Trophoblast cell (in vitro differentiated cells and primary cell): ENCODE measurements around the gene CEBPG.

ENCODE experiments used
- DNase-seq, 2 donors: peaks; one replicate each; pipeline ENCODE4 v3.0.0-alpha.2; 2016
- H2AFZ ChIP-seq: 2 replicates; pipeline ENCODE4 v1.6.1; 2013; ENCODE audit warnings: low read length, moderate library complexity, mild to moderate bottlenecking; ENCODE audit not compliant: insufficient read depth, poor library complexity
- H2AK5ac ChIP-seq: 2 replicates; pipeline ENCODE4 v1.6.1; 2013; ENCODE audit warnings: mild to moderate bottlenecking, low read length
- H2BK120ac ChIP-seq: 2 replicates; pipeline ENCODE4 v1.6.1; 2013; ENCODE audit warnings: low read length, mild to moderate bottlenecking, moderate library complexity; ENCODE audit not compliant: insufficient read depth, poor library complexity
- H2BK12ac ChIP-seq: 2 replicates; pipeline ENCODE4 v1.6.1; 2013; ENCODE audit warnings: mild to moderate bottlenecking, low read length, moderate library complexity
- H2BK5ac ChIP-seq: 2 replicates; pipeline ENCODE4 v1.6.1; 2013; ENCODE audit warnings: low read length, low read depth, moderate library complexity, mild to moderate bottlenecking; ENCODE audit not compliant: poor library complexity
- H3K14ac ChIP-seq: 2 replicates; pipeline ENCODE4 v1.6.1; 2013; ENCODE audit warnings: mild to moderate bottlenecking, low read length
- H3K18ac ChIP-seq: 2 replicates; pipeline ENCODE4 v1.6.1; 2013; ENCODE audit warnings: mild to moderate bottlenecking, low read length
- H3K23ac ChIP-seq: 2 replicates; pipeline ENCODE4 v1.6.1; 2013; ENCODE audit warnings: low read length
- H3K27ac ChIP-seq: 2 replicates; pipeline ENCODE4 v1.5.1; 2013; ENCODE audit warnings: low read depth, mild to moderate bottlenecking, inconsistent platforms, low read length, moderate library complexity
- H3K27me3 ChIP-seq: 2 replicates; pipeline ENCODE4 v1.6.1; 2013; ENCODE audit warnings: inconsistent platforms, mild to moderate bottlenecking, low read length, moderate library complexity; ENCODE audit not compliant: insufficient read depth
- H3K36me3 ChIP-seq, 2 experiments: 1 replicate in 1 of 2; 2 replicates in 1 of 2; pipeline ENCODE4 v1.6.1; 2013; ENCODE audit warnings: low read length in 2 of 2, mild to moderate bottlenecking in 2 of 2, moderate library complexity in 1 of 2; ENCODE audit not compliant: insufficient read depth in 2 of 2, control insufficient read depth in 1 of 2
- H3K4ac ChIP-seq: 2 replicates; pipeline ENCODE4 v1.6.1; 2013; ENCODE audit warnings: low read depth, mild to moderate bottlenecking, low read length, moderate library complexity
- H3K4me1 ChIP-seq, 2 experiments: 1 replicate in 1 of 2; 2 replicates in 1 of 2; pipeline ENCODE4 v1.6.1; 2013; ENCODE audit warnings: low read length in 2 of 2, mild to moderate bottlenecking in 2 of 2, moderate library complexity in 1 of 2; ENCODE audit not compliant: insufficient read depth in 2 of 2, control insufficient read depth in 1 of 2
- H3K4me2 ChIP-seq: 2 replicates; pipeline ENCODE4 v1.6.1; 2013; ENCODE audit warnings: inconsistent platforms, mild to moderate bottlenecking, low read length, moderate library complexity
- H3K4me3 ChIP-seq: 2 replicates; pipeline ENCODE4 v1.5.1; 2013; ENCODE audit warnings: mild to moderate bottlenecking, low read depth, low read length, inconsistent platforms
- H3K79me1 ChIP-seq: one replicate; pipeline ENCODE4 v1.6.1; 2013; ENCODE audit warnings: low read length
- H3K79me2 ChIP-seq: 2 replicates; pipeline ENCODE4 v1.6.1; 2013; ENCODE audit warnings: low read length, mild to moderate bottlenecking; ENCODE audit not compliant: control insufficient read depth, insufficient read depth, poor library complexity
- H3K9ac ChIP-seq: 2 replicates; pipeline ENCODE4 v1.6.1; 2013; ENCODE audit warnings: mild to moderate bottlenecking, low read length
- H3K9me3 ChIP-seq: 2 replicates; pipeline ENCODE4 v1.6.1; 2013; ENCODE audit warnings: low read depth, mild to moderate bottlenecking, control low read depth, inconsistent platforms, low read length; ENCODE audit not compliant: insufficient read depth
- H4K12ac ChIP-seq: 2 replicates; pipeline ENCODE4 v1.6.1; 2013; ENCODE audit warnings: low read depth, mild to moderate bottlenecking, low read length, moderate library complexity
- H4K8ac ChIP-seq: 2 replicates; pipeline ENCODE4 v1.6.1; 2013; ENCODE audit warnings: low read depth, mild to moderate bottlenecking, low read length, moderate library complexity
- H4K91ac ChIP-seq: one replicate; pipeline ENCODE4 v1.6.1; 2013; ENCODE audit warnings: low read depth, mild to moderate bottlenecking, low read length, moderate library complexity
- WGBS: extraction: QIAGEN DNeasy Blood & Tissue Kit; methylation state at CpG from one replicate; pipeline ENCODE4 v1.1.7; 2013; ENCODE audit warnings: missing lambda C conversion rate; ENCODE audit not compliant: insufficient read length, insufficient coverage; ENCODE audit errors: extremely low coverage; 5-methylcytosine and 5-hydroxymethylcytosine counted together

The CEBPG gene

GRCh38 chr19:33397536-33398360, 24.2 kb downstream of the CEBPG start:
- H3K27ac ChIP-seq: no peak overlapping the region
- H3K4me3 ChIP-seq: no peak overlapping the region
- no peak for DNase-seq
- no peak overlapping the region for H4K91ac ChIP-seq
- no peak overlapping the region for H3K23ac ChIP-seq
- no CpG with 5 or more reads among the region's 15 CpGs for WGBS
- H2AK5ac ChIP-seq: no peak overlapping the region
- no peak overlapping the region for H3K14ac ChIP-seq
- H3K36me3 ChIP-seq: no peaks in the 10 kb centered on the region
- H2BK120ac ChIP-seq: no peak overlapping the region
- peaks cover 2% of the 10 kb centered on the region for H3K79me2 ChIP-seq
- H3K27me3 ChIP-seq: no peaks in the 10 kb centered on the region
- no peak overlapping the region for H3K18ac ChIP-seq
- no peak overlapping the region for H2BK5ac ChIP-seq
- no peaks in the 10 kb centered on the region for H3K9me3 ChIP-seq
- no peak overlapping the region for H4K8ac ChIP-seq
- H3K9ac ChIP-seq: no peak overlapping the region
- H2BK12ac ChIP-seq: no peak overlapping the region
- no peak overlapping the region for H3K4ac ChIP-seq
- no peaks in the 10 kb centered on the region for H3K79me1 ChIP-seq
- H2AFZ ChIP-seq: no peak overlapping the region
- H3K4me2 ChIP-seq: no peak overlapping the region
- peaks cover 0 to 3% of the 10 kb centered on the region in 2 experiments for H3K4me1 ChIP-seq
- no peak overlapping the region for H4K12ac ChIP-seq

- H2BK120ac ChIP-seq: no peak overlapping the region
- H2AFZ ChIP-seq: no peak overlapping the region
- H3K36me3 ChIP-seq: no peaks in the 10 kb centered on the region
- no peaks in the 10 kb centered on the region for H3K79me1 ChIP-seq
- H3K4me1 ChIP-seq: peaks cover 0 to 3% of the 10 kb centered on the region in 2 experiments
- no peak overlapping the region for H4K8ac ChIP-seq
- H3K79me2 ChIP-seq: peaks cover 2% of the 10 kb centered on the region
- no peak for DNase-seq
- H3K4me3 ChIP-seq: no peak overlapping the region
- H2BK5ac ChIP-seq: no peak overlapping the region
- H3K18ac ChIP-seq: no peak overlapping the region
- H3K23ac ChIP-seq: no peak overlapping the region
- H3K27me3 ChIP-seq: no peaks in the 10 kb centered on the region
- H4K91ac ChIP-seq: no peak overlapping the region
- H3K14ac ChIP-seq: no peak overlapping the region
- H2AK5ac ChIP-seq: no peak overlapping the region
- no peak overlapping the region for H3K4ac ChIP-seq
- no peak overlapping the region for H4K12ac ChIP-seq
- H3K9me3 ChIP-seq: no peaks in the 10 kb centered on the region
- no peak overlapping the region for H3K27ac ChIP-seq
- no peak overlapping the region for H2BK12ac ChIP-seq
- WGBS: no CpG with 5 or more reads among the region's 19 CpGs
- no peak overlapping the region for H3K4me2 ChIP-seq
- H3K9ac ChIP-seq: no peak overlapping the region
Measured at GRCh38 chr19:33398361-33399060, 25.0 kb downstream of the CEBPG start.

GRCh38 chr19:33399081-33399744, 25.7 kb downstream of the CEBPG start:
- Histone ChIP-seq H2BK5ac (no peak overlapping the region), H3K4me1 (peaks cover 0 to 3% of the 10 kb centered on the region in 2 experiments), H2AK5ac (no peak overlapping the region), H3K4ac (no peak overlapping the region), H4K12ac (no peak overlapping the region), H3K23ac (no peak overlapping the region), H3K14ac (no peak overlapping the region), H2BK12ac (no peak overlapping the region), H3K9ac (no peak overlapping the region), H3K27ac (no peak overlapping the region), H2AFZ (no peak overlapping the region), H4K8ac (no peak overlapping the region), H3K36me3 (no peaks in the 10 kb centered on the region), H3K18ac (no peak overlapping the region), H3K4me3 (no peak overlapping the region), H3K79me2 (peaks cover 2% of the 10 kb centered on the region), H2BK120ac (no peak overlapping the region), H3K9me3 (no peaks in the 10 kb centered on the region), H3K27me3 (no peaks in the 10 kb centered on the region), H3K79me1 (no peaks in the 10 kb centered on the region), H4K91ac (no peak overlapping the region), H3K4me2 (no peak overlapping the region)
- WGBS: no CpG with 5 or more reads among the region's 28 CpGs
- DNase-seq: no peak

- Histone ChIP-seq H3K79me1 (no peaks in the 10 kb centered on the region), H2BK5ac (no peak overlapping the region), H2AK5ac (no peak overlapping the region), H3K9me3 (no peaks in the 10 kb centered on the region), H4K8ac (no peak overlapping the region), H3K27me3 (no peaks in the 10 kb centered on the region), H3K18ac (no peak overlapping the region), H3K9ac (no peak overlapping the region), H3K4me3 (no peak overlapping the region), H3K14ac (no peak overlapping the region), H3K36me3 (no peaks in the 10 kb centered on the region), H2AFZ (no peak overlapping the region), H3K23ac (no peak overlapping the region), H3K79me2 (peaks cover 2% of the 10 kb centered on the region), H4K12ac (no peak overlapping the region), H3K27ac (no peak overlapping the region), H3K4me2 (no peak overlapping the region), H3K4ac (no peak overlapping the region), H3K4me1 (peaks cover 0 to 3% of the 10 kb centered on the region in 2 experiments), H4K91ac (no peak overlapping the region), H2BK12ac (no peak overlapping the region), H2BK120ac (no peak overlapping the region)
- WGBS: no CpG with 5 or more reads among the region's 22 CpGs
- no peak for DNase-seq
Measured at GRCh38 chr19:33399745-33400681, 26.5 kb downstream of the CEBPG start.
